ENCODE data around the gene BAHD1.

BAHD1 gene

GRCh38 chr15:40466426-40467260, 25.9 kb downstream of the BAHD1 start:
- Histone ChIP-seq H4K20me1 (ENCODE audit: insufficient read depth, low read length) (no peaks in the 10 kb centered on the region), H3K4me2 (ENCODE audit: low read depth, low read length) (no peak overlapping the region), H3K79me2 (ENCODE audit: low read length) (no peaks in the 10 kb centered on the region)

DNA sequence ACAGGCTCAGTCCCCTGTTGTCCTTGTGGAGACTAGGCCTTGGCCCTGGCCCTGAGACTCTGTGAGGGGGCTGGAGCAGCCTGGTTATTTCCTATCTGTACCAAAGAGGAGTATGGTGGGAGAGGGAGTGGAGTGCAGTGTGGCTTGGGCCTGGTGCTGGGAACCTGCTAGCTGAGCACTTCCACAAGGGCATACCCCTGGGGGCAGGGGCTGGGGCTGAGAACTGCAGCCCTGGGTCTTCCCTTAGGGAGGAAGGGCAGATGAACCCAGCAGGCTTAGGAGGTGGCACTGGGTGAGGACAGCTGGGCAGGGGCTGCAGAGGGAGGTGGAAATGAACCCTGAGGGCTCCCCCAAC, 26.5 kb downstream of the BAHD1 start:
- Histone ChIP-seq H3K27me3 (replicated peaks; ENCODE audit: insufficient read depth, low read length) (no peaks in the 10 kb centered on the region), H4K20me1 (ENCODE audit: insufficient read depth, low read length) (no peaks in the 10 kb centered on the region), H3K4me1 (ENCODE audit: low read length) (peaks cover 15% of the 10 kb centered on the region), H3K36me3 (replicated peaks; ENCODE audit: insufficient read depth, low read length) (no peaks in the 10 kb centered on the region; the same call in 1 of the 2 replicates), H3K9ac (ENCODE audit: low read length) (no peak overlapping the region), H3F3A (ENCODE audit: insufficient read depth, low read length) (peaks cover 6% of the 10 kb centered on the region), H3K4me2 (ENCODE audit: low read depth, low read length) (no peak overlapping the region), H3K9me3 (replicated peaks; ENCODE audit: insufficient read depth, low read length) (no peaks in the 10 kb centered on the region), H3K79me2 (ENCODE audit: low read length) (0 out of 2 replicates have a peak, but pooled peaks cover 4% of the 10 kb centered on the region), H3K9me2 (replicated peaks; ENCODE audit: insufficient read depth, low read length) (no peaks in the 10 kb centered on the region), H2AFZ (ENCODE audit: low read length) (no peak overlapping the region), H3K27ac (ENCODE audit: low read length) (no peak overlapping the region), H3K4me3 (ENCODE audit: low read length) (no peak overlapping the region)
- no peak for DNase-seq
- TF ChIP-seq EZH2phosphoT487 (IDR thresholded peaks at IDR 0.05; ENCODE audit: low read length) (no peak), CTCF (IDR thresholded peaks at IDR 0.05; ENCODE audit: low read length) (no peak), EZH2 (optimal IDR thresholded peaks at IDR 0.05; ENCODE audit: low read depth, low read length) (no peak)

More at GRCh38 chr15:40466426-40467260, 25.9 kb downstream of the BAHD1 start:
- Histone ChIP-seq H3K9me3 (replicated peaks; ENCODE audit: insufficient read depth, low read length) (no peaks in the 10 kb centered on the region), H3K27ac (ENCODE audit: low read length) (no peak overlapping the region), H3K4me3 (ENCODE audit: low read length) (no peak overlapping the region), H3K36me3 (replicated peaks; ENCODE audit: insufficient read depth, low read length) (no peaks in the 10 kb centered on the region; the same call in 1 of the 2 replicates), H3K27me3 (replicated peaks; ENCODE audit: insufficient read depth, low read length) (no peaks in the 10 kb centered on the region), H3K9ac (ENCODE audit: low read length) (no peak overlapping the region), H3K9me2 (replicated peaks; ENCODE audit: insufficient read depth, low read length) (no peaks in the 10 kb centered on the region), H3K4me1 (ENCODE audit: low read length) (peaks cover 15% of the 10 kb centered on the region), H2AFZ (ENCODE audit: low read length) (no peak overlapping the region), H3F3A (ENCODE audit: insufficient read depth, low read length) (peaks cover 6% of the 10 kb centered on the region)
- TF ChIP-seq EZH2phosphoT487 (IDR thresholded peaks at IDR 0.05; ENCODE audit: low read length) (no peak), EZH2 (optimal IDR thresholded peaks at IDR 0.05; ENCODE audit: low read depth, low read length) (no peak), CTCF (IDR thresholded peaks at IDR 0.05; ENCODE audit: low read length) (no peak)
- no peak for DNase-seq

- Histone ChIP-seq H2AFZ (ENCODE audit: low read length) (no peak overlapping the region), H3K9me2 (replicated peaks; ENCODE audit: insufficient read depth, low read length) (no peaks in the 10 kb centered on the region), H3K27ac (ENCODE audit: low read length) (no peak overlapping the region), H3K9me3 (replicated peaks; ENCODE audit: insufficient read depth, low read length) (no peaks in the 10 kb centered on the region), H3K4me1 (ENCODE audit: low read length) (peaks cover 14% of the 10 kb centered on the region), H3K4me3 (ENCODE audit: low read length) (no peak overlapping the region), H3K27me3 (replicated peaks; ENCODE audit: insufficient read depth, low read length) (no peaks in the 10 kb centered on the region), H3K9ac (ENCODE audit: low read length) (no peak overlapping the region), H4K20me1 (ENCODE audit: insufficient read depth, low read length) (no peaks in the 10 kb centered on the region), H3K36me3 (replicated peaks; ENCODE audit: insufficient read depth, low read length) (no peaks in the 10 kb centered on the region; the same call in 1 of the 2 replicates), H3K79me2 (ENCODE audit: low read length) (0 out of 2 replicates have a peak, but pooled peaks cover 6% of the 10 kb centered on the region), H3K4me2 (ENCODE audit: low read depth, low read length) (no peak overlapping the region), H3F3A (ENCODE audit: insufficient read depth, low read length) (peaks cover 6% of the 10 kb centered on the region)
- TF ChIP-seq EZH2 (optimal IDR thresholded peaks at IDR 0.05; ENCODE audit: low read depth, low read length) (no peak), CTCF (IDR thresholded peaks at IDR 0.05; ENCODE audit: low read length) (no peak), EZH2phosphoT487 (IDR thresholded peaks at IDR 0.05; ENCODE audit: low read length) (no peak)
- no peak for DNase-seq
Measured at GRCh38 chr15:40468898-40469331, 28.2 kb downstream of the BAHD1 start.
